H4 (cell line): ENCODE measurements around the gene LDLRAD4. TPM values are rescaled to one million over a fixed set of nuclear protein-coding genes. Genes with fewer than 3 reads are reported as not detected.

Experiments
- DNase-seq: peaks from one replicate; pipeline ENCODE4 v3.0.0-alpha.2; 2015; ENCODE audit warnings: low spot score
- total RNA-seq: library from RNA; depleted of rRNA; stranded (reverse); fragments of >200 nt; shearing (Covaris generic); gene quantifications from 2 replicates; pipeline ENCODE4 v1.2.3, GENCODE V29; 2014

LDLRAD4 gene
- total RNA-seq, 1 experiment from 2014 or later, result 6.9 TPM

GRCh38 chr18:13370995-13371625 is 152.6 kb downstream of the LDLRAD4 start:
- DNase-seq, result no peak

- DNase-seq, result no peak
Observed at GRCh38 chr18:13371689-13372418, 153.3 kb downstream of the LDLRAD4 start.

GRCh38 chr18:13372531-13372951 is 154.0 kb downstream of the LDLRAD4 start:
- DNase-seq, result no peak

GRCh38 chr18:13374096-13374467 is 155.5 kb downstream of the LDLRAD4 start:
- DNase-seq, result no peak

- no peak for DNase-seq
Observed at GRCh38 chr18:13374468-13375301, 156.1 kb downstream of the LDLRAD4 start.

GRCh38 chr18:13375302-13376255 is 157.0 kb downstream of the LDLRAD4 start:
- peak; percentile 72 for DNase-seq

GRCh38 chr18:13376298-13376840 is 157.8 kb downstream of the LDLRAD4 start:
- DNase-seq, result no peak

- no peak for DNase-seq
Observed at GRCh38 chr18:13376841-13377351, 158.3 kb downstream of the LDLRAD4 start.

GRCh38 chr18:13377496-13377895 is 158.9 kb downstream of the LDLRAD4 start:
- DNase-seq, result no peak

- no peak for DNase-seq
Observed at GRCh38 chr18:13378150-13378549, 159.6 kb downstream of the LDLRAD4 start.

- no peak for DNase-seq
Observed at GRCh38 chr18:13379062-13379865, 160.7 kb downstream of the LDLRAD4 start.

- no peak for DNase-seq
Observed at GRCh38 chr18:13379930-13380690, 161.6 kb downstream of the LDLRAD4 start.

GRCh38 chr18:13380691-13381070 is 162.1 kb downstream of the LDLRAD4 start:
- no peak for DNase-seq

GRCh38 chr18:13381331-13381730 is 162.8 kb downstream of the LDLRAD4 start:
- DNase-seq, result no peak

GRCh38 chr18:13381944-13382365 is 163.4 kb downstream of the LDLRAD4 start:
- DNase-seq, result no peak

- DNase-seq, result no peak
Observed at GRCh38 chr18:13382366-13382953, 163.9 kb downstream of the LDLRAD4 start.

- no peak for DNase-seq
Observed at GRCh38 chr18:13382954-13383827, 164.6 kb downstream of the LDLRAD4 start.
